ENCODE data around the gene WDR33.

Gene WDR33

DNA sequence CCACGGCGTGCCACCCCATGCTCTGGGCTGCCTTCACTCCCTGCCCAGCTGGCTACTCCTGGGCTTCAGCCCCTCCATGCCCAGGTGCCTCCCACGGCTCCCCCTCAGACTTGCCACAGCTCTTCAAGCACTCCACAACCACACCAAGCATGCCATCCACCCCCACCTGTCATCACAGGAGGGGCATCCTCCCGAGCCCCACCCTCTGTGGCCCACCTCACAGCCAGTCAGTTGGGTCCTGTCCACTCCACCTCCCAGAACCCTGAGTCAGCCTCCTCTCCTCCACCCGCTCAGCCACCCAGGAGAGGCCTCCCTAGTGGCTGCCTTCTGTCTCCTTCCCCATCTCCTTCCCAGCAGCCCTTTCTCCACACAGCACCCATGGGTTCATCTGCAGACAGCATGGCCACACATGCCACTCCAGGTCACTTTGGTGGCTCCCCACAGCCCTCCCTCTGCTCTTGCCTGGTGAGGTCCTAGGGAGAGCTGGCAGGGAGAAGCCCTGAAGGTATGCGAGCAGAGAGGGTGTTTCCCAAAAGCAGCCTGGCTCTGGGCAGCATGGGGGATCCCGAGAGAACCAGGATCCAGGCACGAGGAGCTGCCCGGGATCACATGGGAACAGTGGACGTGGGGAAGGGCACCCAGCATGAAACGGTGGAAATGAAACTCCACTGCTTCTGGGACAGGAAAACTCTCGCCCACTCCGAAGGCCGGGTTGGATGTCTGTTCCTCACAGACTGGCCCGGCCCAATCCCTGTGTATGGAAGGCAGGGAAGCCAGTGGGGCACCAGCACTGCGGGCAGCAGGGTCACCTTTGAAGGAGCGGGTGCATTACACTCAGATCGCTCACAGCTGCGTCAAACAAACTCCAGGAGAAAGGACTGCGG lies 138.4 kb downstream of the WDR33 start:
- no peak for DNase-seq (ENCODE audit: low read depth)

GRCh38 chr2:127671557-127672302 lies 139.2 kb downstream of the WDR33 start:
- no peak for DNase-seq (ENCODE audit: low read depth)

DNA sequence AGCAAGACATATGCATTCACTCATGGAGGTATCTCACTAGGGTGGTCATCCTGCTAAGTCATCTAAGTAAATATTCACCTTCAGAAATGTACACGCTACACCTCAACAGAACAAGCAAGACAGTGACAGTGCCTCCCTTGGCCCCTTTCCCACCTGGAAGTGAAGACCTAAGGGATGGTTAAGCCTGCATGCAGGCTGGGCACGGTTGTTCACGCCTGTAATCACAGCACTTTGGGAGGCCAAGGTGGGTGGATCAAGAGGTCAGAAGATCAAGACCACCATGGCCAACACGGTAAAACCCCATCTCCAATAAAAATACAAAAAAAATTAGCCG lies 140.0 kb downstream of the WDR33 start:
- no peak for DNase-seq (ENCODE audit: low read depth)

DNA sequence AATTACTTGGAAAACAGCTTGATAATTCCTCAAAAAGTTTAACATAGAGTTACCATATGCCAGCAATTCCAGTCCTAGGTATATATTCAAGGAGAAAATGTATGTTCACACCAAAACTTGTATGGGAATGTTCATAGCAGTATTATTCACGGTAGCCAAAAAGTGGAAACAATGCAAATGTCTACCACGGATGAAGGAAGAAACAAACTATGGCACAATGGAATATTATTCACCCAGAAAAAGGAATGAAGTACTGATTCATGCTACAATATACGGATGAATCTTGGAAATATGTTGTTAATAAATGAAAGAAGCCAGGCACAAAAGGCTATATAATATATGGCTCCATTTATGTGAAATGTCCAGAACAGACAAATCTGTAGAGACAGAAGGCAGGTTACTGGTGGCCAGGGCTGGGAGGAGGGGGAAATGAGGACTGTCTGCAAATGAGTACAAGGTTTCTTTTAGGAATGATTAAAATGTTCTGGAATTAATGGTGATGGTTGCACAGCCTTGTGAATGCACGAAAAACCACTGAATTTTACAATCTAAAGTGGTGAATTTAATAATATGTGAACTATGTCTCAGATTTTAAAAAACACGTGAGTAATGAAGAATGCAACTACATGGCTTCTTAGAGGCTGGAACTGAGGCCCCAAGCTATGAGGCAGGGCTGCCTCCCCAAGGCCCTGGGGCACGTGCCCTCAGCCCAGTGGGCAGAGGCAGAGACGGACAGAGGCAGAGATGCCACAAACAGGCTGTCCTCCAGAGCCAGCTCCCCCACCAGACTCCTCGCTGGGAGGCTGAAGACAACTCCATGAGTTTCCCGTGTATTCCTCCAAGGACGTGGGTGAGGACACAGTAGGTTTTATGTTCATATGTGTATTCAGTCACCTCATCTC lies 140.7 kb downstream of the WDR33 start:
- DNase-seq (ENCODE audit: low read depth): no peak

GRCh38 chr2:127669056-127669455 lies 141.9 kb downstream of the WDR33 start:
- DNase-seq (ENCODE audit: low read depth): no peak

- DNase-seq (ENCODE audit: low read depth): no peak
Observed at GRCh38 chr2:127665267-127665893, 145.6 kb downstream of the WDR33 start.

- DNase-seq (ENCODE audit: low read depth): no peak
Observed at GRCh38 chr2:127664895-127665225, 146.1 kb downstream of the WDR33 start.

GRCh38 chr2:127664065-127664894 lies 146.7 kb downstream of the WDR33 start:
- DNase-seq (ENCODE audit: low read depth): no peak

- DNase-seq (ENCODE audit: low read depth): no peak
Observed at GRCh38 chr2:127663566-127664064, 147.4 kb downstream of the WDR33 start.

DNA sequence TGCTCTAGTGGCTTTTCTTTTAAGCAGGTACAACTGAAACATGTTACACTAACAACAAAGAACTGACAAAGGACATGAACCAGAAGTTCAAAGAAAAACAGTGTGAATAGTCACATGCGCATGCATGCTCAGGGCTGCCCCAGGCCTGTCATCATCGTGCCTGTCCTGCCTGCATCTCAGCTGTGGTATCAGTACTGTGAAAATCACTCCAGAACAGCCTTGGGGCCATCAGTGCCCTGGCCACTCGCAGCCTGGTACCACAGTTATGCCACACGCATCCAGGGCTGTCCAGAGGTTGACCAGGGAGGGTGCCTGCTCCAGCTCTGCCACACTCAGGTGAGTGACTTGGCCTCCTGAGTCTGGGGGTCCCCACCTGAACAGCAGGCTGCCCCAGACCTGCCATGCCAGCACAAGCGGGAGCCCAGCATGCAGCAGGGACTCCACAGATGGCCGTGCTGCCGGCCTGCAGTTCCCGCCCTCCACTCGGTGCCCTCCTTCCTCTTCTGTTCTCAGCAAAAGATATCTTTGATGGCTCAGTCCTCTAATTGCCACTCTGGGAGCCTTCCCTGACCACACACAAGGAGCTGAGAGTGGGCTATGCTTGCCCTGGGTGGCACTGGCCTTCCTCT lies 147.9 kb downstream of the WDR33 start:
- no peak for DNase-seq (ENCODE audit: low read depth)

GRCh38 chr2:127661949-127662510 lies 148.9 kb downstream of the WDR33 start:
- DNase-seq (ENCODE audit: low read depth): no peak

GRCh38 chr2:127661072-127661649 lies 149.8 kb downstream of the WDR33 start:
- no peak for DNase-seq (ENCODE audit: low read depth)

GRCh38 chr2:127660291-127660578 lies 150.7 kb downstream of the WDR33 start:
- no peak for DNase-seq (ENCODE audit: low read depth)

DNA sequence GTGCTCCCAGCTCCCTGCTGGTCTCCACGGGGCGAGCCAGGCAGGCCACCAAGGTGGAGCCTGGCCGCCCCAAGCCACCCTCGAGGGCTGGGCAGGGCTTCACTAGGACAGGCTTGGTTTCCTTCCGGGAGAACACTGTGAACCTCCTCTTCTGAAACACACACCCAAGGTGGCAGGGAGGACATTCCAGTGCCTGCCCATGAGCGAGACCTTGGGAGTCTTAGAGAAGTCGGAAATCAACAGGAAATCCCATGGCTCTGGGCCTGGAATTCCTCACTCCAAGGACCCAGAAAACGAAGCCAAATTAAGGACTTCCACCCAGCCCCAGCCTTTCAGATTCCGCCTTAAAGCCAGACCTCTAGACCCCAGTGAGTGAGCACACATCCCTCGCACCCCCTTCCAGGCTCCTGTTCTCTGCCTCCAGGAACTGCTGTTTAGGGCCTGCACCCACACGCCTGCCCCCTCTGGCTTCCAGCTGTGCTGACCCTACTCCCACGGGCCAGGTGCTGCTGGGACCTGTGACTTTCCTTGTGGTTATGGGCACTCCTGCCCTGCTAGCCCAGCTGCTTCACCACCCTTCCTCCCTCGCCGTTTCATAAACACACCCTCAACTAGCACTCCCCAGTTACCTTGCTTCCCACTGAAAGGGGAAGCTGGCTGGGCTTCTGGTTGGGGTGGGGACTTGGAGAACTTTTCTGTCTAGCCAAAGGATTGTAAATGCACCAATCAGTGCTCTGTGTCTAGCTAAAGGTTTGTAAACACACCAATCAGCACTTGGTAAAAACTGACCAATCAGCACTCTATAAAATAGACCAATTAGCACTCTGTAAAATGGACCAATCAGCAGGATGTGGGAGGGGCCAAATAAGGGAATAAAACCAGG lies 151.3 kb downstream of the WDR33 start:
- no peak for DNase-seq (ENCODE audit: low read depth)

- DNase-seq (ENCODE audit: low read depth): no peak
Observed at GRCh38 chr2:127658641-127659407, 152.1 kb downstream of the WDR33 start.

DNA sequence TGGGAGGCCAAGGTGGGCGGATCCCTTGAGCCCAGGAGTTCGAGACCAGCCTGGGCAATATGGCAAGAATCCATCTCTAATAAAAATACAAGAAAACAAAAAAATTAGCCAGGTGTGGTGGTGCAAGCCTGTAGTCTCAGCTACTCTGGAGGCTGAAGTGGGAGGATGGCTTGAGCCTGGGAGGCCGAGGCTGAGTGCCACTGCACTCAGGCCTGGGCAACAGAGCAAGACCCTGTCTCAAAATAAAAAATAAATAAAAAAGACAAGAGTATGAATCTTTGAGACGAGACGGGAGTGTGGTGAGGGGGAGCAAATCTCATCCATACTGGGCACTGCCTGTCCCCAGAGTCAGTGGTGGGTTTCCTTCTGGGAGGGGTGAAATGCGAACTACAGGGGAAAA lies 152.8 kb downstream of the WDR33 start:
- DNase-seq (ENCODE audit: low read depth): no peak

DNA sequence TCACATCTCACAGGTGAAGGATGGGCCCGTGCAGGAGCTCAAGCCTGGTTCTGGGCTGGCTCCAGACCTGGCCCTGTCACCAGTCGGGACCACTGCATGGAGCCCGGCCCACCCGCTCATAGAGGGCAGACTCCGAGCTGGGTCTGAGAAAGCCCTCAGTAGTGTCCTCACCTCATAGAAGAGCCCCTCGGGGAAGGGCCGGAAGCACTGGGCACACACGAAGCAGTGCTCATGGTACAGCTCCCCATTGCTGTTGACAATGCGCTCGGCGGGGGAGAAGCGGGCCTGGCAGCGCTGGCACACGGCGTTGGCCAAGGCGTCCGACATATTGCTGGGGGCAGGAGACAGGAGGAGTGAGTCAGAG lies 153.8 kb downstream of the WDR33 start:
- no peak for DNase-seq (ENCODE audit: low read depth)

GRCh38 chr2:127656569-127657231 lies 154.3 kb downstream of the WDR33 start:
- DNase-seq (ENCODE audit: low read depth): no peak

Measured in iris pigment epithelial cell (primary cell).